Smooth muscle cell (in vitro differentiated cells): ENCODE results near the gene RPS6KB2. TPM values are rescaled to one million over a fixed set of nuclear protein-coding genes. Genes with fewer than 3 reads are reported as not detected.

Experiments used
- DNase-seq: peaks from one replicate; lab custom pipeline; 2025; ENCODE audit not compliant: unreplicated experiment; lab: John Stamatoyannopoulos, UW
- H2AFZ ChIP-seq: fragments of 200-600 bp; sonication (generic); 2 replicates; pipeline ENCODE4 v1.6.0; 2016; ENCODE audit warnings: antibody characterized with exemption, low read depth, mild to moderate bottlenecking
- H3F3A ChIP-seq: fragments of 200-600 bp; sonication (generic); 2 replicates; pipeline ENCODE4 v1.6.0; 2017; ENCODE audit warnings: antibody characterized with exemption, low read depth
- H3K27ac ChIP-seq: fragments of 200-600 bp; sonication (generic); 2 replicates; pipeline ENCODE4 v1.5.1; 2016; ENCODE audit warnings: low read depth, mild to moderate bottlenecking
- H3K27me3 ChIP-seq: fragments of 200-600 bp; sonication (generic); 2 replicates; pipeline ENCODE4 v1.6.1; 2016; ENCODE audit warnings: low read depth, mild to moderate bottlenecking
- H3K36me3 ChIP-seq: fragments of 200-600 bp; sonication (generic); 2 replicates; pipeline ENCODE4 v1.5.1; 2016; ENCODE audit warnings: low read depth
- H3K4me1 ChIP-seq: fragments of 200-600 bp; sonication (generic); 2 replicates; pipeline ENCODE4 v1.5.1; 2016; ENCODE audit warnings: low read depth
- H3K4me2 ChIP-seq: fragments of 200-600 bp; sonication (generic); 2 replicates; pipeline ENCODE4 v1.6.0; 2016; ENCODE audit warnings: mild to moderate bottlenecking
- H3K4me3 ChIP-seq: fragments of 200-600 bp; sonication (generic); 2 replicates; pipeline ENCODE4 v1.5.1; 2016; ENCODE audit warnings: mild to moderate bottlenecking
- H3K79me2 ChIP-seq: fragments of 200-600 bp; sonication (generic); 2 replicates; pipeline ENCODE4 v1.6.0; 2016; ENCODE audit warnings: low read depth, mild to moderate bottlenecking
- H3K9ac ChIP-seq: fragments of 200-600 bp; sonication (generic); 2 replicates; pipeline ENCODE4 v1.6.0; 2016; ENCODE audit warnings: low read depth
- H3K9me3 ChIP-seq: fragments of 200-600 bp; sonication (generic); replicated peaks from 2 replicates; pipeline ENCODE4 v1.5.1; 2016; ENCODE audit warnings: low read depth
- H4K20me1 ChIP-seq: fragments of 200-600 bp; sonication (generic); 2 replicates; pipeline ENCODE4 v1.6.0; 2016; ENCODE audit warnings: low read depth
- WGBS: methylation state at CpG from one replicate; pipeline ENCODE4 v1.1.7; 2016; ENCODE audit warnings: low lambda C conversion rate; 5-methylcytosine and 5-hydroxymethylcytosine counted together
- polyA plus RNA-seq: library from polyadenylated mRNA; unstranded; fragments of >200 nt; fragmentation: Nextera tagmentation; extraction: Ambion mirVana; gene quantifications from 2 replicates; pipeline ENCODE4 v1.2.1, GENCODE V29; 2016
- total RNA-seq: library from RNA; depleted of rRNA; stranded (reverse); fragments of >200 nt; gene quantifications from 2 replicates; pipeline ENCODE4 v1.2.3, GENCODE V29; 2014
- TF ChIP-seq, protein P1 (sequence below): fragments of 200-600 bp; sonication (generic); IDR thresholded peaks from 2 replicates; pipeline ENCODE4 v1.5.1; 2017; ENCODE audit warnings: borderline replicate concordance, mild to moderate bottlenecking, antibody characterized with exemption; ENCODE audit not compliant: insufficient read depth, poor library complexity, severe bottlenecking

RPS6KB2 gene
- total and polyA plus RNA-seq, 2 experiments from 2014 or later = 66.5 to 107 TPM

DNA sequence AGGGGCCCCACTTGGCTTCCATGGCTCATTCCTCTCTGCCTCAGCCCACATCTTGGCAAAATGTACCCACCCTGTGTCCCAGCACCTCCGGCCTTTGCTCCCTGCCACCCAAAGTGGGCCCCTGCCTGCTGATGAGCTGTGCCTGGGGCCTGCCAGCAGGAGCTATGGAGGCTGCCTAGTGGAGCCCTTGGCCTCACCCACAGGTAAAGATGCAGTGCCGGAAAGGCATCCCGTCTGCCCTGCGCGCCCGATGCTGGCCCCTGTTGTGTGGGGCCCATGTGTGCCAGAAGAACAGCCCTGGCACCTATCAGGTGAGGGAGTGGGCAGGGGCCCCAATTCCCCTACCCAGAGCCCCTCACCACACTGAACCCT, 23.1 kb upstream of the RPS6KB2 start:
- H3K4me2 ChIP-seq = no peak overlapping the region
- H3K27me3 ChIP-seq = no peaks in the 10 kb centered on the region
- TF ChIP-seq, protein P1, sequence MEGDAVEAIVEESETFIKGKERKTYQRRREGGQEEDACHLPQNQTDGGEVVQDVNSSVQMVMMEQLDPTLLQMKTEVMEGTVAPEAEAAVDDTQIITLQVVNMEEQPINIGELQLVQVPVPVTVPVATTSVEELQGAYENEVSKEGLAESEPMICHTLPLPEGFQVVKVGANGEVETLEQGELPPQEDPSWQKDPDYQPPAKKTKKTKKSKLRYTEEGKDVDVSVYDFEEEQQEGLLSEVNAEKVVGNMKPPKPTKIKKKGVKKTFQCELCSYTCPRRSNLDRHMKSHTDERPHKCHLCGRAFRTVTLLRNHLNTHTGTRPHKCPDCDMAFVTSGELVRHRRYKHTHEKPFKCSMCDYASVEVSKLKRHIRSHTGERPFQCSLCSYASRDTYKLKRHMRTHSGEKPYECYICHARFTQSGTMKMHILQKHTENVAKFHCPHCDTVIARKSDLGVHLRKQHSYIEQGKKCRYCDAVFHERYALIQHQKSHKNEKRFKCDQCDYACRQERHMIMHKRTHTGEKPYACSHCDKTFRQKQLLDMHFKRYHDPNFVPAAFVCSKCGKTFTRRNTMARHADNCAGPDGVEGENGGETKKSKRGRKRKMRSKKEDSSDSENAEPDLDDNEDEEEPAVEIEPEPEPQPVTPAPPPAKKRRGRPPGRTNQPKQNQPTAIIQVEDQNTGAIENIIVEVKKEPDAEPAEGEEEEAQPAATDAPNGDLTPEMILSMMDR = no peak
- no peak overlapping the region for H3K27ac ChIP-seq
- peaks cover 4% of the 10 kb centered on the region for H3K4me1 ChIP-seq
- no peak overlapping the region for H3K4me3 ChIP-seq
- no peak for DNase-seq
- peaks cover 10% of the 10 kb centered on the region for H4K20me1 ChIP-seq
- no peak overlapping the region for H3K9ac ChIP-seq
- WGBS = 99% methylated on average over 6 of the region's 6 CpGs
- H3K36me3 ChIP-seq = no peaks in the 10 kb centered on the region
- H3F3A ChIP-seq = no peaks in the 10 kb centered on the region
- peaks cover 14% of the 10 kb centered on the region for H3K79me2 ChIP-seq
- H3K9me3 ChIP-seq = no peaks in the 10 kb centered on the region
- no peak overlapping the region for H2AFZ ChIP-seq

DNA sequence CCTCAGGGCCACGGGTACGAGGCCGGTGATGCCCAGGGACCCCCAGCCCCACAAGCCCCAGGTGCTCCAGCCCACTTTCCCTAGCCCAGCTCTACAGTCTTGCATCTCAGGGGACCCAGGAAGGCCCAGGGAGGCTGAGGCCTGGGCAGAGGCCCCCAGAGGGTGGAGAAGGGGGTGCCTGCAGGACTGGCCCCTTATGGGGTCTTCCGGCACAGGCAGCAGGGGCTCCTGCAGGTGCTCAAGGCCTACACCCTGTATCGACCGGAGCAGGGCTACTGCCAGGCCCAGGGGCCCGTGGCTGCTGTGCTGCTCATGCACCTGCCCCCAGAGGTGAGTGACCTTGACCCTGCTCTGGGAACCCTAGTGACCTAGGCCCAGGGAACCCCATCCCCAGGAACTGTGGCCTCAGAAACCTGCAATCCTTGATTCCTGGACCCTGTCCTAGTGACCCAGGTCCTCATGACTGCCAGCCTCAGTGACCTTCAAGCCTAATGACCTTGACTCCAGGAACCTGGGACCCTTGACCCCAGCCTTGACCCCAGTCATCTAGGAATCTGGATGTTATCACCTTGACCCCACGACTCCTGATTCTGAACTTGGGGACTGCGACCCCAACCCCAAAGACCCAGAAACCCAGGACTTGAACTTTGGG, 22.5 kb upstream of the RPS6KB2 start:
- no peak overlapping the region for H3K4me2 ChIP-seq
- TF ChIP-seq, protein P1 = no peak
- H3K27ac ChIP-seq = no peak overlapping the region
- H3K4me1 ChIP-seq = peaks cover 4% of the 10 kb centered on the region
- no peaks in the 10 kb centered on the region for H3K9me3 ChIP-seq
- WGBS = 96% methylated on average over 9 of the region's 9 CpGs
- peaks cover 8% of the 10 kb centered on the region for H3K79me2 ChIP-seq
- H3K9ac ChIP-seq = no peak overlapping the region
- DNase-seq = no peak
- H4K20me1 ChIP-seq = peaks cover 4% of the 10 kb centered on the region
- H2AFZ ChIP-seq = no peak overlapping the region
- H3K27me3 ChIP-seq = peaks cover under 1% of the 10 kb centered on the region
- no peak overlapping the region for H3K4me3 ChIP-seq
- H3F3A ChIP-seq = no peaks in the 10 kb centered on the region
- no peaks in the 10 kb centered on the region for H3K36me3 ChIP-seq

DNA sequence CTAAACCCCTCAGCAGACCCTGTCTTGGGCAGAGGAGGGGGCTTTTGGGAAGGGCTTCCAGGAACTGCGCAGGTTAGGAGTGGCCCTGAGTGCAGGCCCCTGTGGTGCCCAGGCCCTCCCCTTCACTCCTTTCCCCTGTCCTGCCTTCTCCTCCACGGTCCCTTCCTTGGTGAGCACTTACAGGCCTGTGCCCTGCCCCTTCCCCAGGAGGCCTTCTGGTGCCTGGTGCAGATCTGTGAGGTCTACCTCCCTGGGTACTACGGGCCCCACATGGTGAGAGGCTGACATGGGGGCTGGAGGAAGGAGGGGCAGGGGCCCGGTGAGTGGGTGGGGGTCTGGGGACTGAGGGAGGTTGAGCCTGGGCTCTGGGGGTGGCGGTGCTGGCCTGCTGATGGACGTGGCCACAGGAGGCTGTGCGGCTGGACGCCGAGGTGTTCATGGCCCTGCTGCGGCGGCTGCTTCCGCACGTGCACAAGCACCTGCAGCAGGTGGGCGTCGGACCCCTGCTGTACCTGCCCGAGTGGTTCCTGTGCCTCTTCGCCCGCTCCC, 21.8 kb upstream of the RPS6KB2 start:
- H3K79me2 ChIP-seq = peaks cover under 1% of the 10 kb centered on the region
- no peak overlapping the region for H3K4me2 ChIP-seq
- no peak overlapping the region for H2AFZ ChIP-seq
- H3K4me1 ChIP-seq = peaks cover 6% of the 10 kb centered on the region
- H3K9me3 ChIP-seq = no peaks in the 10 kb centered on the region
- H3K9ac ChIP-seq = no peak overlapping the region
- peaks cover 5% of the 10 kb centered on the region for H3K27me3 ChIP-seq
- H3K4me3 ChIP-seq = no peak overlapping the region
- DNase-seq = no peak
- no peaks in the 10 kb centered on the region for H3F3A ChIP-seq
- H3K27ac ChIP-seq = no peak overlapping the region
- no peaks in the 10 kb centered on the region for H3K36me3 ChIP-seq
- no peaks in the 10 kb centered on the region for H4K20me1 ChIP-seq
- TF ChIP-seq, protein P1 = no peak
- WGBS = 96% methylated on average over 16 of the region's 18 CpGs
